ENCODE results near the gene MCRIP1. TPM values are rescaled to one million over a fixed set of nuclear protein-coding genes. Genes with fewer than 3 reads are reported as not detected.

Gene MCRIP1
- total RNA-seq, 2 donors from 2014 or later: 83.6 to 150 TPM

DNA sequence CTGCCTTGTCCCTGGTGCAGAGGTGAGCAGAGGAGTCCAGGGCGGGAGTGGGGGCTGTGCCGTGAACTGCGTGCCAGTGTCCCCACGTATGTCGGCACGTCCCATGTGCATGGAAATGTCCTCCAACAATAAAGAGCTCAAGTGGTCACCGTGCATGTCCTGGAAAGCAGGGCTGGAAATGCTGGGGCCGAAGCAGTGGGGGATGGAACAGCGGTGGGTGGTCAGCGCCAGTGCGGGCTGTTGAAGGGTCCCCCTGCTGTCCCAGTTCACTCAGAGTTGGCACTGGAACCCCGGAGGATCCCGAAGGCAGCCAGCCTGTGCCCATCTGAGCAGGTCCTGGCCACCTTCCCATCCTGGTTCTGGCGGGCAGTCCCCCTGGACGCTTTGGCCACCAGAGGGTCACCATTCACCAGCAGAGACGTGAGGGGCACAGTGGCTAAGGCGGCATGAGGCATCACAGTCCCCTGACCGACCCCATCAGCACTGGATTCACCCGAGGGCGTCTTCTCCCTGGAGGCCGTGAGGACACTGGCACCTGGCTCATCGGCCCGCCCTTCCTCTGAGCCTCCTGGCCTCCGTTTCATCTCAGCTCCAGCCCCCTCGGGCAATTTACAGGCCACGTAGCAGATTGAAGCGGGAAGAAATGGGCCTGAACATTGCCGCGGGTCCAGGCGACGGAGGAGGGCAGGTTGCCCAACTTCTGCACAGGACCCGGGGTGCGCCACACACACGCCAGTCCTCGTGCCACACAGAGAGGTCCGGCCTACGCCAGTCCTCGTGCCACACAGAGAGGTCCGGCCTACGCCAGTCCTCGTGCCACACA lies 19.0 kb downstream of the MCRIP1 start:
- TF ChIP-seq, protein P1, sequence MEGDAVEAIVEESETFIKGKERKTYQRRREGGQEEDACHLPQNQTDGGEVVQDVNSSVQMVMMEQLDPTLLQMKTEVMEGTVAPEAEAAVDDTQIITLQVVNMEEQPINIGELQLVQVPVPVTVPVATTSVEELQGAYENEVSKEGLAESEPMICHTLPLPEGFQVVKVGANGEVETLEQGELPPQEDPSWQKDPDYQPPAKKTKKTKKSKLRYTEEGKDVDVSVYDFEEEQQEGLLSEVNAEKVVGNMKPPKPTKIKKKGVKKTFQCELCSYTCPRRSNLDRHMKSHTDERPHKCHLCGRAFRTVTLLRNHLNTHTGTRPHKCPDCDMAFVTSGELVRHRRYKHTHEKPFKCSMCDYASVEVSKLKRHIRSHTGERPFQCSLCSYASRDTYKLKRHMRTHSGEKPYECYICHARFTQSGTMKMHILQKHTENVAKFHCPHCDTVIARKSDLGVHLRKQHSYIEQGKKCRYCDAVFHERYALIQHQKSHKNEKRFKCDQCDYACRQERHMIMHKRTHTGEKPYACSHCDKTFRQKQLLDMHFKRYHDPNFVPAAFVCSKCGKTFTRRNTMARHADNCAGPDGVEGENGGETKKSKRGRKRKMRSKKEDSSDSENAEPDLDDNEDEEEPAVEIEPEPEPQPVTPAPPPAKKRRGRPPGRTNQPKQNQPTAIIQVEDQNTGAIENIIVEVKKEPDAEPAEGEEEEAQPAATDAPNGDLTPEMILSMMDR (IDR thresholded peaks at IDR 0.05): no peak
- no peak for TF ChIP-seq POLR2AphosphoS5 (IDR thresholded peaks at IDR 0.05)
- TF ChIP-seq POLR2A (IDR thresholded peaks at IDR 0.05): no peak
- H3K4me3 ChIP-seq: no peak overlapping the region
- 80% methylated on average over 35 of the region's 41 CpGs for WGBS
- no peaks in the 10 kb centered on the region for H3K9me3 ChIP-seq
- no peak for DNase-seq (ENCODE audit: low spot score)
- no peaks in the 10 kb centered on the region for H3K36me3 ChIP-seq
- H3K27ac ChIP-seq: no peak overlapping the region
- no peaks in the 10 kb centered on the region for H3K27me3 ChIP-seq (replicated peaks; ENCODE audit: insufficient read depth)
- no peaks in the 10 kb centered on the region for H3K4me1 ChIP-seq (replicated peaks)
- intact Hi-C loops (cut with DNase I): no loop called here

DNA sequence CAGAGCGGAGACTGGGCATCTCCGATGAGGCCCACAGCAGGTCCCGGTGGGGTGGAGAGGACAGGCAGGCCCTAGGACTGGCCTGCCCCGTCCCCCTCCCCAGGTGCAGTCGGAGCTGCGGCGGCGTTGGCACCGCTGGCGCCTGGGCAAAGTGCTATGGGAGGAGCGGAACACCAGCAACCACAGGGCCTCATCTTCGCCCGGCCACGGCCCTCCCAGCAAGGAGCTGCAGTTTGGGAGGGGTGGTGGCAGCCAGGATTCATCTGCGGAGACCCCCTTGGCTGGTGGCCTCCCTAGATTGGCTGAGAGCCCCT lies 19.8 kb downstream of the MCRIP1 start:
- TF ChIP-seq, protein P1 (IDR thresholded peaks at IDR 0.05): no peak
- TF ChIP-seq POLR2AphosphoS5 (IDR thresholded peaks at IDR 0.05) (no peak), POLR2A (IDR thresholded peaks at IDR 0.05) (no peak)
- Histone ChIP-seq H3K9me3 (no peaks in the 10 kb centered on the region), H3K27me3 (replicated peaks; ENCODE audit: insufficient read depth) (no peaks in the 10 kb centered on the region), H3K4me3 (no peak overlapping the region), H3K4me1 (replicated peaks) (no peaks in the 10 kb centered on the region), H3K27ac (no peak overlapping the region), H3K36me3 (no peaks in the 10 kb centered on the region)
- intact Hi-C loops (cut with DNase I): no loop called here
- DNase-seq (ENCODE audit: low spot score): no peak
- 88% methylated on average over 7 of the region's 15 CpGs for WGBS

DNA sequence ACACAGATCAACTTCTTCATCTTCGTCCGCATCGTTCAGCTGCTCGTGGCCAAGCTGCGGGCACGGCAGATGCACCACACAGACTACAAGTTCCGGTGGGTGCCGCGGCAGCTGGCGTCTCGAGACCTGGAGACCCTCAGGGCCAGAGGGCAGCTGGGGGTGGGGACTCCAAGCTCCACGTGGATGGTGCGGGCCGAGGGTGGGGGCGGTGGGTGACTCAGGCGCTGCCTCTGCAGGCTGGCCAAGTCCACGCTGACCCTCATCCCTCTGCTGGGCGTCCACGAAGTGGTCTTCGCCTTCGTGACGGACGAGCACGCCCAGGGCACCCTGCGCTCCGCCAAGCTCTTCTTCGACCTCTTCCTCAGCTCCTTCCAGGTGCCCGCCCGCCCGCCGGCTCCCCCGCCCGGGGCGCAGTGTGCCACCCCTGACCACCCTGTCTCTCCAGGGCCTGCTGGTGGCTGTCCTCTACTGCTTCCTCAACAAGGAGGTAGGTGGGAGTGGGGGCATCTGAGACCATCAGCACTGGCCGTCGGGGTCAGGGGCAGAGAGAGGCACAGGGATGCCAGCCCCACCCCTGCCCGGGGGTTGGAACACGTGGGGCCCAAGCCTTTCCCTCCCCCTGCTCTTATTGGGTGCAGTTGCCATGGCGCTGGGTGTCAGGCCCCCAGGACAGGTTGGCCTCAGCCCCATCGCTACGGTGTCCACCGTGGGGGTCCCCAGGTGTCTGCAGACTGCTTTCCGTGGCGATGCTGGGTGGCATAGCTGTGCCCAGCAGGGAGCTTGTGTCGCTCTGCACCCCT lies 20.3 kb downstream of the MCRIP1 start:
- intact Hi-C loops (cut with DNase I): no loop called here
- Histone ChIP-seq H3K27ac (no peak overlapping the region), H3K27me3 (replicated peaks; ENCODE audit: insufficient read depth) (no peaks in the 10 kb centered on the region), H3K36me3 (no peaks in the 10 kb centered on the region), H3K9me3 (no peaks in the 10 kb centered on the region), H3K4me3 (no peak overlapping the region), H3K4me1 (replicated peaks) (no peaks in the 10 kb centered on the region)
- 90% methylated on average over 35 of the region's 45 CpGs for WGBS
- TF ChIP-seq POLR2AphosphoS5 (IDR thresholded peaks at IDR 0.05) (no peak), POLR2A (IDR thresholded peaks at IDR 0.05) (no peak)
- TF ChIP-seq, protein P1 (IDR thresholded peaks at IDR 0.05): no peak
- DNase-seq (ENCODE audit: low spot score): no peak

DNA sequence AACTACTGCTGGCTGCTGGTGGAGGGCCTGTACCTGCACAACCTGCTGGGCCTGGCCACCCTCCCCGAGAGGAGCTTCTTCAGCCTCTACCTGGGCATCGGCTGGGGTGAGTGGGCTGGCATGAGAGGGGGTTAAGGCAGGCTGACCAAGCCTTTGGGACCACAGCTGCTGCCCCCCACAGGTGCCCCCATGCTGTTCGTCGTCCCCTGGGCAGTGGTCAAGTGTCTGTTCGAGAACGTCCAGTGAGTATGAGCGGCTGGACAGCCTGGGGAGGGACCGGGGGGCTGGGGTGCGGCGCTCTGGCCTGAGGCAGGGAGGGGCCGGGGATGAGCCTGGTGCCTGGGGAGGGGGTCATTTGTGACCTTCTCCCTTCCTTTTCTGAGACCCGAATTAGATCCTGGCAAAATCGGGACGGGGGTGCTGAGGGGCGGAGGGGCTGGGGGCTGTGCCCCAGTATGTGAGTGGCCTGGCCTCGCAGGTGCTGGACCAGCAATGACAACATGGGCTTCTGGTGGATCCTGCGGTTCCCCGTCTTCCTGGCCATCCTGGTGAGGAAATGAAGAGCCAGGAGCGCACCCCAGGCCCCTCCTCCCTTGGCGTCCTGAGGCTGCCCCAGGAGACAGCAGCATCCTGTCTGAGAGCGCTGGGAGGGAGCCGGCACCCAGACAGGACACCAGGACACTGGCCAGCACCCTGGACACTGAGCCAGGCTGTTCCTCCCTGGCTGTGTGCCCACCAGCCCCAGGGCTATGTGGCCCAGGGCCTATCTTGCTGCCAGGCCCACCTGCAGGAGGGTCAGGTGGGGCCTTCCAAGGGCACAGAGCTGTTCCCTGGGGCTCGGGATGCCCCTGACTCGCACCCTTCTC lies 21.2 kb downstream of the MCRIP1 start:
- no peak for TF ChIP-seq POLR2A (IDR thresholded peaks at IDR 0.05)
- TF ChIP-seq, protein P1 (IDR thresholded peaks at IDR 0.05): no peak
- no peak for TF ChIP-seq POLR2AphosphoS5 (IDR thresholded peaks at IDR 0.05)

More for the DNA sequence above, 21.2 kb downstream of the MCRIP1 start:
- Histone ChIP-seq H3K4me1 (replicated peaks) (no peaks in the 10 kb centered on the region), H3K9me3 (no peaks in the 10 kb centered on the region), H3K36me3 (no peaks in the 10 kb centered on the region), H3K27ac (no peak overlapping the region), H3K4me3 (no peak overlapping the region), H3K27me3 (replicated peaks; ENCODE audit: insufficient read depth) (no peaks in the 10 kb centered on the region)
- WGBS: 80% methylated on average over 22 of the region's 24 CpGs
- intact Hi-C loops (cut with DNase I): no loop called here
- no peak for DNase-seq (ENCODE audit: low spot score)
